WTC11 (cell line): Measurements from ENCODE around the gene SERTAD2.

Experiments used
- NFE2L1 ChIP-seq: sonication (generic); formaldehyde crosslinking; IDR thresholded peaks from 2 replicates; pipeline ENCODE4 v1.8.1; 2023; ENCODE audit warnings: missing genetic modification reagents
- SMAD3 ChIP-seq: sonication (generic); formaldehyde crosslinking; IDR thresholded peaks from 2 replicates; pipeline ENCODE4 v1.8.0; 2022; ENCODE audit warnings: missing genetic modification reagents, mild to moderate bottlenecking, borderline replicate concordance
- TEAD1 ChIP-seq: sonication (generic); formaldehyde crosslinking; IDR thresholded peaks from 2 replicates; pipeline ENCODE4 v1.8.0; 2022; ENCODE audit warnings: mild to moderate bottlenecking, missing genetic modification reagents
- ZNF423 ChIP-seq: fragments of 250-450 bp; sonication (Bioruptor Pico); IDR thresholded peaks from 2 replicates; pipeline ENCODE4 v2.1.2; 2022; ENCODE audit warnings: mild to moderate bottlenecking, moderate library complexity
- TF ChIP-seq, protein P1 (sequence below): sonication (generic); formaldehyde crosslinking; IDR thresholded peaks from 2 replicates; pipeline ENCODE4 v1.8.1; 2023; ENCODE audit warnings: mild to moderate bottlenecking, missing genetic modification reagents, moderate library complexity
- TF ChIP-seq, protein P2 (sequence below): fragments of 200-600 bp; IDR thresholded peaks from 2 replicates; pipeline ENCODE4 v1.8.0; 2022; ENCODE audit warnings: antibody characterized with exemption
- TF ChIP-seq, protein P3 (sequence below): fragments of 250-450 bp; sonication (Bioruptor Pico); IDR thresholded peaks from 2 replicates; pipeline ENCODE4 v1.9.0; 2021; ENCODE audit warnings: mild to moderate bottlenecking, borderline replicate concordance
- TF ChIP-seq, protein P4 (sequence below): sonication (generic); formaldehyde crosslinking; IDR thresholded peaks from 2 replicates; pipeline ENCODE4 v1.8.1; 2022; ENCODE audit warnings: low read depth, missing genetic modification reagents, borderline replicate concordance

DNA sequence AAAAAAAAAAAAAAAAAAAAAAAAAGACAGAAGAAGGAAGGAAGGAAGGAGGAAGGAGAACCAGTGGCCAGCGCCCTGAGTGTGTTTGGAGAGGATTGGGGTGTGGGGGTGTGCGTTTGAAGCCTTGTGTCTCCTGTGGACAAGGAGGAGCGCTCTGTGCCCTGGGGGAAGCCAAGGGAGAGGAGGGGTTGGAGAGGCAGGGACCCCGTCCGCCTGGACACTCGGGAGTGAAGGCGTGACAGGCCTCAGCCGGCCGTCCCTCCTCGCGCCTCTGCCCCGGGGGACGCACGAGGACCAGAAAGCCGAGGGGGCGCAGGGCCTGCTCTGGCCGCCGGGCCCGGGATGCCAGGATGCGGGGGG is 44.9 kb downstream of the SERTAD2 start:
- TF ChIP-seq, protein P1, sequence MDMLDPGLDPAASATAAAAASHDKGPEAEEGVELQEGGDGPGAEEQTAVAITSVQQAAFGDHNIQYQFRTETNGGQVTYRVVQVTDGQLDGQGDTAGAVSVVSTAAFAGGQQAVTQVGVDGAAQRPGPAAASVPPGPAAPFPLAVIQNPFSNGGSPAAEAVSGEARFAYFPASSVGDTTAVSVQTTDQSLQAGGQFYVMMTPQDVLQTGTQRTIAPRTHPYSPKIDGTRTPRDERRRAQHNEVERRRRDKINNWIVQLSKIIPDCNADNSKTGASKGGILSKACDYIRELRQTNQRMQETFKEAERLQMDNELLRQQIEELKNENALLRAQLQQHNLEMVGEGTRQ (CRISPR knock-in tag): no peak
- TF ChIP-seq TEAD1 (no peak), SMAD3 (CRISPR knock-in tag) (no peak), NFE2L1 (no peak), ZNF423 (CRISPR knock-in tag) (no peak)
- TF ChIP-seq, protein P2, sequence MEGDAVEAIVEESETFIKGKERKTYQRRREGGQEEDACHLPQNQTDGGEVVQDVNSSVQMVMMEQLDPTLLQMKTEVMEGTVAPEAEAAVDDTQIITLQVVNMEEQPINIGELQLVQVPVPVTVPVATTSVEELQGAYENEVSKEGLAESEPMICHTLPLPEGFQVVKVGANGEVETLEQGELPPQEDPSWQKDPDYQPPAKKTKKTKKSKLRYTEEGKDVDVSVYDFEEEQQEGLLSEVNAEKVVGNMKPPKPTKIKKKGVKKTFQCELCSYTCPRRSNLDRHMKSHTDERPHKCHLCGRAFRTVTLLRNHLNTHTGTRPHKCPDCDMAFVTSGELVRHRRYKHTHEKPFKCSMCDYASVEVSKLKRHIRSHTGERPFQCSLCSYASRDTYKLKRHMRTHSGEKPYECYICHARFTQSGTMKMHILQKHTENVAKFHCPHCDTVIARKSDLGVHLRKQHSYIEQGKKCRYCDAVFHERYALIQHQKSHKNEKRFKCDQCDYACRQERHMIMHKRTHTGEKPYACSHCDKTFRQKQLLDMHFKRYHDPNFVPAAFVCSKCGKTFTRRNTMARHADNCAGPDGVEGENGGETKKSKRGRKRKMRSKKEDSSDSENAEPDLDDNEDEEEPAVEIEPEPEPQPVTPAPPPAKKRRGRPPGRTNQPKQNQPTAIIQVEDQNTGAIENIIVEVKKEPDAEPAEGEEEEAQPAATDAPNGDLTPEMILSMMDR: no peak
- TF ChIP-seq, protein P3, sequence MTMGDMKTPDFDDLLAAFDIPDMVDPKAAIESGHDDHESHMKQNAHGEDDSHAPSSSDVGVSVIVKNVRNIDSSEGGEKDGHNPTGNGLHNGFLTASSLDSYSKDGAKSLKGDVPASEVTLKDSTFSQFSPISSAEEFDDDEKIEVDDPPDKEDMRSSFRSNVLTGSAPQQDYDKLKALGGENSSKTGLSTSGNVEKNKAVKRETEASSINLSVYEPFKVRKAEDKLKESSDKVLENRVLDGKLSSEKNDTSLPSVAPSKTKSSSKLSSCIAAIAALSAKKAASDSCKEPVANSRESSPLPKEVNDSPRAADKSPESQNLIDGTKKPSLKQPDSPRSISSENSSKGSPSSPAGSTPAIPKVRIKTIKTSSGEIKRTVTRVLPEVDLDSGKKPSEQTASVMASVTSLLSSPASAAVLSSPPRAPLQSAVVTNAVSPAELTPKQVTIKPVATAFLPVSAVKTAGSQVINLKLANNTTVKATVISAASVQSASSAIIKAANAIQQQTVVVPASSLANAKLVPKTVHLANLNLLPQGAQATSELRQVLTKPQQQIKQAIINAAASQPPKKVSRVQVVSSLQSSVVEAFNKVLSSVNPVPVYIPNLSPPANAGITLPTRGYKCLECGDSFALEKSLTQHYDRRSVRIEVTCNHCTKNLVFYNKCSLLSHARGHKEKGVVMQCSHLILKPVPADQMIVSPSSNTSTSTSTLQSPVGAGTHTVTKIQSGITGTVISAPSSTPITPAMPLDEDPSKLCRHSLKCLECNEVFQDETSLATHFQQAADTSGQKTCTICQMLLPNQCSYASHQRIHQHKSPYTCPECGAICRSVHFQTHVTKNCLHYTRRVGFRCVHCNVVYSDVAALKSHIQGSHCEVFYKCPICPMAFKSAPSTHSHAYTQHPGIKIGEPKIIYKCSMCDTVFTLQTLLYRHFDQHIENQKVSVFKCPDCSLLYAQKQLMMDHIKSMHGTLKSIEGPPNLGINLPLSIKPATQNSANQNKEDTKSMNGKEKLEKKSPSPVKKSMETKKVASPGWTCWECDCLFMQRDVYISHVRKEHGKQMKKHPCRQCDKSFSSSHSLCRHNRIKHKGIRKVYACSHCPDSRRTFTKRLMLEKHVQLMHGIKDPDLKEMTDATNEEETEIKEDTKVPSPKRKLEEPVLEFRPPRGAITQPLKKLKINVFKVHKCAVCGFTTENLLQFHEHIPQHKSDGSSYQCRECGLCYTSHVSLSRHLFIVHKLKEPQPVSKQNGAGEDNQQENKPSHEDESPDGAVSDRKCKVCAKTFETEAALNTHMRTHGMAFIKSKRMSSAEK: no peak
- TF ChIP-seq, protein P4, sequence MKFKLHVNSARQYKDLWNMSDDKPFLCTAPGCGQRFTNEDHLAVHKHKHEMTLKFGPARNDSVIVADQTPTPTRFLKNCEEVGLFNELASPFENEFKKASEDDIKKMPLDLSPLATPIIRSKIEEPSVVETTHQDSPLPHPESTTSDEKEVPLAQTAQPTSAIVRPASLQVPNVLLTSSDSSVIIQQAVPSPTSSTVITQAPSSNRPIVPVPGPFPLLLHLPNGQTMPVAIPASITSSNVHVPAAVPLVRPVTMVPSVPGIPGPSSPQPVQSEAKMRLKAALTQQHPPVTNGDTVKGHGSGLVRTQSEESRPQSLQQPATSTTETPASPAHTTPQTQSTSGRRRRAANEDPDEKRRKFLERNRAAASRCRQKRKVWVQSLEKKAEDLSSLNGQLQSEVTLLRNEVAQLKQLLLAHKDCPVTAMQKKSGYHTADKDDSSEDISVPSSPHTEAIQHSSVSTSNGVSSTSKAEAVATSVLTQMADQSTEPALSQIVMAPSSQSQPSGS (CRISPR knock-in tag): no peak
